CD4-positive, alpha-beta T cell treated with Interferon alpha-2 for 1 hour (primary cell): ENCODE measurements around the gene RRP8.
A peak's percentile ranks its signal among the peaks of the same experiment; 100 is the strongest.

Experiments used
- DNase-seq, 2 donors: peaks; one replicate each; pipeline ENCODE4 v3.0.0-alpha.2; 2020 to 2022

RRP8 gene

DNA sequence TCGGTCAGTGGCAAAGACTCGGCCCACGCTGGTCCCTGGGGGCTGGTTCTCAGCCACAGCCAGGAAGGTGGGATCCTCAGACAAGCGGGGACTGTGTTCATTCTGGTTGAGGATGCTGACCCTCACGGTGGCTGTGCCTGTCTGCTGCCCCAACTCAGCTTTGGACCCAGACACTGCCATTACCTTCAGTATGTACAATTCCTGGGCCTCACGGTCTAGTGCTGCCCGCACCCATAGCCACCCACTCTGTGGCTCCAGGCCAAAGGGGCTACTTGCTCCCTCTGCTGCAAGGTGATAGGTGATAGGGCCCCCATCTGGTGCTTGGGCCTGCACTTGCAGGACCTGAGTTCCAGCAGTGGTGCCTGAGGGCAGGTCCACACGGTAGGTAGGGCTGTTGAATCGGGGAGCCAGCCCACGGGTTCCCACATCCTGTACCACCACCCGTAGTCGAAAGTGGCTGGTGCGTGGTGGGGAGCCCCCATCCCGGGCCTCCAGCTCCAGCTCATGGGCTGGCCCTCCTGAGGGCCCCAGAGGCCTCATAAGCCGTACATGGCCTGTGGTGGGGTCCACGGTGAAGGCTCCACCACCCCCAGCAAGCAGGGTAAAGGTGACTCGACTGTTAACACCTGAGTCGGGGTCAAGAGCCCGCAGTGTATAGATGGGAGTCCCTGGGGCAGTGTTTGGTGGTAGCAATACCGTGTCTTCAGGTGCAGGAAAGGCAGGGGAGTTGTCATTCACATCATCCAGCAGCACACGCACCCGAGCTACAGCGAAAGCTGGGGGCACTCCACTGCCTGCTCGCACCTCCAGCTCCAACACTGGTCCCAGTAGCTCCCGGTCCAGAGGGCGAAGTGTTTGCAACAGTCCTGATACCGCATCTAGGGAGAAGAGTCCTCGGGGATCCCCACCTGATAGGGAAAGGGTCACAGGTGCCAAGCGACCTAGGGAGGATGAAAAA lies 29.0 kb upstream of the RRP8 start:
- DNase-seq: no peak

DNA sequence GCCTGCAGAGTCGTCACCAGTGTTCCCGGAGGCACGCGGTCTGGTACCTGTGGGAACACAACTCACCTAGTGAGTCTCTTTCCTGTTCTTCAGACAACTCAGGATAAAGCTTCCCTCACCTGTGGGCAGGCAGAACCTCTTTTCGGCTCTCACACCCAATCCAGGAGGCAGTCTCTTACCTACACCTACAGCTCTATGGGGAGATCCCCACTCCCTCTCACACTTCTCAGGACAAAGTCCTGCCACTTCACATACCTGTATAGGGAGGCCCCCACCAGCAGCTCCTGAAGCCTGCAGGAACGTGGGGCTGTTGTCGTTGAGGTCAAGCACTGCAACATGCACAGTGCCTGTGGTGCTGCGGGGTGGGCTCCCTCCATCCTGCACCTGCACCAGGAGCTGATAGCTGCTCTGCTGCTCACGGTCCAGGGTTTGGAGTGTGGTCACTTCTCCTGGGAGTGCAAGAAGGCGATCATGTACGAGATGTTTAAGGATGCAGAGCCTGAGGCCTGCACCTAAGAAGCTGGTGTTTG lies 28.0 kb upstream of the RRP8 start:
- DNase-seq: no peak

DNA sequence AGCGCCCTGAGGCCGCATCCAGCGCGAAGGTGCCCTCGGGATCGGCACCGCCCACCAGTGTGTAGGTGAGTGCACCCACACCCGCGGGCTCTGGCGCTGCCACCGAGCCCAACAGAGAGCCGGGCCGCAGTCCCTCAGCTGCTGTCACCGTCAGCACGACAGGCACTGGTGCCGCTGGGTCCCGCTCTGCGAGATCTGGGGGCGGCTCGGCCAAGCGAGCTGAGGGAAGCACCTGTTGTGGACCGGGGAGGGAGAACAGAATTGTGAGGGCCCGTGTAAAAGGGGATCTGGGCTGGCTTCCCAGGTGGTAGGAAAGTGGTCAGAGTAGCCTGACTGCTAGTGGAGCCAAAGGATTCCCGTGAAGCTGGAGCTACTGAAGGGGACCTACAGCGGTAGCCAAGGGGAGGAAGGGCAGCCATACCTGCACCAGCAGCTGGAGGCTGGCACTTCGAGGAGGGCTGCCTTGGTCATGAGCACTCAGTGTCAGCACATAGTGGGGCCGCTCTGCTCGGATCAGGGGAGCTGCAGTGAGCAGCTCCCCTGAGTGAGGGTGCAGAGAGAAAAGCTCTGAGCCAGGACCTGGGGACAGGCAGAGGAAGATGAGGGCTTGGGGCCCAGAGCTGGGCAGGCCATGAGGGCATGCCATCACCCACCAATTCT lies 27.3 kb upstream of the RRP8 start:
- no peak for DNase-seq

DNA sequence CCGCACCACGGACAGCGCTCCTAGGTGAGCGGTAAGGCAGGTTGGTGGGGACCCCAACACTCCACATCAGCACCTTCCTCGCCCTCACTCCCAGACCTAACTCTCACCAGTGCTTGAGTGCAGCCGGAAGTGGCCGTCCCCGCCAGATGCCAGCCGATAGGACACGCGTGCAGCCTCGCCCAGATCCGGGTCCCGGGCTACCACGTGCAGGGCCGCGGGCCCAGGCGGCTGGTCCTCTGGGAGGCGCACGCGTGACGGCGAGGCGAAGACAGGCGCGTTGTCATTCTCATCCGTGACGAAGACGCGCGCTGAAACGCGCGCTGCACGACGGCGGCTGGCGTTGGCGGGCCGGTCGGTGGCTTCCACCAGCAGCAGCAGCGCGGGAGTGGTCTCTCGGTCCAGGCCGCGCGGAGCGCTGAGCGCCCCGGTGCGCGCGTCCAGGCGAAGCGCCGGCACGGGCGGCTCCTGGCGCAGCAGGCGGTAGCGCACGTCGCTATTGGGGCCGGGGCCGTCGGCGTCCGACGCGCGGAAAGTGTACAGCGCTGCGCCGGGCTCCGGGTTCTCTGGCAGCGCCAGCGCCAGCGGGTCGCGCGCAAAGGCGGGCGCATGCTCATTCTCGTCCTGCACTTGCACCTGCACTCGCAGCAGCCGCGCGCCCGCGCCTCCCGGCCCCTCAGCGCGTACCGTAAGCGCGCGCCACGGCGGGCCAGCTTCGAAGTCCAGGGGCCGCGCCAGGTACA lies 26.6 kb upstream of the RRP8 start:
- DNase-seq: no peak

DNA sequence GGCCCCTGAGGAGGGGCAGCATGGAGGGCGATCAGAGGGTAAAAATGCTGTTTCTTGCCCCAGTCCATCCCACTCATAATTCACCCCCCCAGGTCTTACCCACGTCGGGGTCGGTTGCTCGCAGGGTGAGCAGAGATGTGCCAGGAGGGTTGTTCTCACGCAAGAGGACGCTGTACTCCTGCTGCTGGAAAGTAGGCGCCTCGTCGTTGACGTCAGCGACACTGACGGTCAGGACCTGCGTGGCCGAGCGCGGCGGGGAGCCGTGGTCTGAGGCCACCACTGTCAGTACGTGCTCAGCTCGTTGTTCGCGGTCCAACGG lies 26.1 kb upstream of the RRP8 start:
- DNase-seq: no peak

DNA sequence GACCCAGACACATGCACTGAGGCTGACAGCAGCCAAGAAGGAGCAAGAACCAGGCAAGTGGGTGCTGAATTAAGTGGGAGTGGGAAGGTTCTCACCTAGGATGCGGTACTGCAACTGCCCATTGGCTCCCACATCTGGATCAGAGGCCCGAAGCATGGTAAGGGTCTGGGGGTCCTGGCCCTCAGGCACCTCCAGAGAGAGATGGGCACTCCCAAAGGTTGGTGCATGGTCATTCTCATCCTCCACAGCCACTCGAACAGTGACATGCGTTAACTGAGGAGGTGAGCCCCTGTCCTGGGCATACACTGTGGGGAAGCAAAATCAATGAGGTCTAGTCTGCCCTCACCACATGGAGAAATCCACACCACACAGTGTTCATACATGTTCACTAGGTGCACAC lies 25.1 kb upstream of the RRP8 start:
- no peak for DNase-seq

DNA sequence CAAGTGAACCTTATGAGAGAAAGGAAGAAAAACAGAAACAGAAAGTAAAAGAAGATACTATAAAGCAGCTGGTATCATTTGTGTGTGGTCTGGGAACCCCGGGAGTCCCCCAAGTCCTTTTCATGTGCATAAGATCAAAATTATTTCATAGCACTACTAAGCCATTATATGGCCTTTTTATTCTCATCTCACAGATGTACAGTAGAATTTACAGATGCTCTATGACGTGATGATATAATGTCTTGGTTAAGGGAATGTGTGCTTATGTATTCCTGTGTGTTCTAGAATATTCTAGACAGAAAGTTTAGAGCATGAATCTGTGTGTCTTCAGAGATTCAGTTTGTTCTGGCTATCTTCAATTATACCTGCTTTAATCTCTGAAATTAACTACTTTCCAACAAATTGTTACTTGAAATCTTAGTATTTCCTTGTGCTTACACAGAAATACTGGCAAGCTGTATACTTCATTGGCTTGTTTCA lies 24.4 kb upstream of the RRP8 start:
- peak in 1 of 2 donors; percentile 64 for DNase-seq

DNA sequence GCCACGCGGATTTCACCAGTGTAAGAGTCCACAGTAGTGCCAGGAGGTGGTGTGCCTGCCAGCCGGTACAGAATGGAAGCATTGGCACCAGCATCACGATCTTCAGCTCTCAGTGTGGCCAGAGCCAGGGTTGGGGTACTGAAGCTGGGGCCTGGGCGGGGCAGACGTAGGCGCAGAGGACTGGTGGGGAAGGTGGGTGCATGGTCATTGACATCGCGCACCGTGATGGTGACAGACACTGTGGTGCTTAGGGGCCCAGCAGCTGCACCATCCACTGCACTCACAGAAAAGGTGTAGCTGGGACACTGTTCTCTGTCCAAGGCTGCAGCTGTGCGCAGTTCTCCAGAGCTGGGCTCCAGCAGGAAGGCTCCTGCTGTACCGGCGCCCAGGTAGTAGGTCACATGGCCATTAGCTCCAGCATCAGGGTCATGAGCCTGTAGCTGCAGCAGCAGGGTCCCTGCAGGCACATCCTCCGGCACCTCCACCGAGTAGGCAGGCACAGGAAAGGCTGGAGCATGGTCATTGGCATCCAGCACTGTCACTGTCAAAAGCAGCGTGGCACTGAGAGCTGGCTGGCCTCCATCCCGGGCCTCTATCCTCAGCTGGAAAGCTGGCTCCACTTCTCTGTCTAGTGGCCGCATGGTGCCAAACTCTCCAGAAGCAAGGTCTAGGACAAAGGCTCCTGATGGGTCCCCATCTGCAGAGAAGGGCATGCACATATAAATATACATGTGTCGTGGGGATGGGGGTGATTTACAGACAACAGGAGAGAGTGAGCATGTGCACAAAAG lies 23.8 kb upstream of the RRP8 start:
- DNase-seq: no peak

DNA sequence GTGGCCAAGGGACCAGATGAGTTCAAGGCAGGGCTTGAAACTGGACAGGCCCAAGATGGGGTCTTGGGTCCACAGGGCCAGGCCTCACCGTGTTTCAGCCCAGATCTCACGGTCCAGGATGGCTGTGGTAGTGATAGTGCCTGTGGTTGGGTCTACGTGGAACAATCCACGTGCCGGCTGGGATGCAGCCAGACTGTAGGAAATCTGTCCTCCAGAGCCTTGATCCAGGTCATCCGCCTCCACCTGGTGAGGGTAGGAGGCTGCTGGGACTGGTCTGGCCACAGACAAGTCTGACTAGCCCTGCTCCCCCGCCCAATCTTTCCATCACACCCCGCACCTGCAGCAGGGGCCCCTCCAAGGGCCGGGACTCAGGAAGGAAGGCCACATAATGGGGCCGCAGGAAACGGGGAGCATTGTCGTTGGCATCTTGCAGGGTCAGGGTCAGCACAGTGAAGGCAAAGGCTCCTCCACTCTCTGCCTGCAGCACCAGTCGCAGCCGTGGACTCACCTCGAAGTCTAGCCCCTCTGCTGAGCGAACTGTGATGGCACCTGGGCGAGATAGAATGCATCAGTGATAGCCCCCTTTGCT lies 22.5 kb upstream of the RRP8 start:
- no peak for DNase-seq

DNA sequence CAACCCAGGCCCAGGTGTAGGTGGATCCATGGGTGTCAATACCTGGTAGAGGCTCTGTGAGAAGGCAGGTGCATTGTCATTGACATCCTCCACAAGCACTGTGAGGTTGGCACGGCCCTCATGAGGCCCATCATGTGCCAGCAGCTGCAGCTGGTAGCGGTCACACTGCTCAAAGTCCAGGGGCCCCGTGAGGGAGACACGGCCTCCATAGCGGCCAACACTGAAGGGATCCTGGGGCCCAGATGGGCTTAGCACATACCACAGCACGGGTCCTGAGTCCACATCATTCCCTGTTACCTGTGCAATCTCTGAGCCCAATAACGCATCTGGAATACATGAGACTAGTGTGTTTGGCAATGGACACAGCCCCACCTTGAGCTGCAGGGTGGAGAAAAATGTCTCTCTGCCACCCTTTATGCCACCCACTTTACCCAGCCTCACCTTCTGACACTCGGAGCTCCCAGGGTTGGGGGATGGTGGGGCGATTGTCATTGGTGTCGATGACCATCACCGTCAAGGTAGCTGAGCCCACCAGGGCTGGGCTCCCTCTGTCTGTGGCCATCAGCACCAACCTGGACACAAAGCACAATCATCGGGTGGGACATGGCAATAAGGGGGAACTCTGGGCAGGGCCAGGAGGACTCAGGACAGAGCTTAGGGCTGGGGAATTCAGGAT lies 21.9 kb upstream of the RRP8 start:
- no peak for DNase-seq

DNA sequence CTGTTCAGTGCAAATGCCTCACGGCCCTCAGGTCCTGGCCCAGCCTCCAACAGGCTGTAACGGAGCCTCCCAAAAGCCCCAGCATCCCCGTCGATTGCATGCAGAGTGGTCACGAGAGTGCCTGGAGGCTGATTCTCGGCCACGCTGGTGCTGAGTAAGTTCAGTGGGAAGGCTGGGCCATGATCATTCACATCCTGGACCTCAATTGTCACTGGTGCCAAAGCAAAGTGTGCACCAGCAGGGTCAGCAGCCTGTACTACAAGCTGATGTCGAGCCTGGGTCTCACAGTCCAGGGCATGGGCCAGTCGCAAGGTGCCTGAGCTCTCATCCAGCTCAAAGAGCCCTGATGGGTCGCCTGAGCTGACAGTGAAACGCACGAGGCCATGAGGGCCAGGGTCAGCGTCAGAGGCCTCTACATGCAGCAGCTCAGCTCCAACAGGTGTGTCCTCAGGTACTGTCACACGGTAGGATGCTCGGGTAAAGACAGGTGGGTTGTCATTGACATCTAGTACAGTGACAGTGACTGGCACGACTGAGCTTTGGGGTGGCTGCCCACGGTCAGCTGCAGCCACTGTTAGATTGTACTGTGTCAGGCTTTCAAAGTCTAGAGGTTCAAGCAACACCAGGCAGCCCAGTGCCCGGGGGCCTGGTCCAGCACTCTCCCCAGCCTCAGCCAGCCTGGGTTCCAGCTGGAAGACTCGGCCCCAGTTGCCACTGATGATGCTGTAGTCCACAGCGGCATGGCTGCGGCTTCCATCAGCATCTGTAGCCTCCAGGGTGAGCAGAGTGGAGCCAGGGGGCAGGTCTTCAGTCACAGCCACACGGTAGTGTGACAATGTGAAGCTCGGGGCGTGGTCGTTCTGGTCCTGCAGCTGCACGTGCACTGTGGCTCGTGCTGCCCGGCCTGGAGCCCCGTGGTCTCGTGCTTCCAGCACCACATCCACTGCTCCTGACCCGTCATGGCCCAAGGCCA lies 20.3 kb upstream of the RRP8 start:
- no peak for DNase-seq

DNA sequence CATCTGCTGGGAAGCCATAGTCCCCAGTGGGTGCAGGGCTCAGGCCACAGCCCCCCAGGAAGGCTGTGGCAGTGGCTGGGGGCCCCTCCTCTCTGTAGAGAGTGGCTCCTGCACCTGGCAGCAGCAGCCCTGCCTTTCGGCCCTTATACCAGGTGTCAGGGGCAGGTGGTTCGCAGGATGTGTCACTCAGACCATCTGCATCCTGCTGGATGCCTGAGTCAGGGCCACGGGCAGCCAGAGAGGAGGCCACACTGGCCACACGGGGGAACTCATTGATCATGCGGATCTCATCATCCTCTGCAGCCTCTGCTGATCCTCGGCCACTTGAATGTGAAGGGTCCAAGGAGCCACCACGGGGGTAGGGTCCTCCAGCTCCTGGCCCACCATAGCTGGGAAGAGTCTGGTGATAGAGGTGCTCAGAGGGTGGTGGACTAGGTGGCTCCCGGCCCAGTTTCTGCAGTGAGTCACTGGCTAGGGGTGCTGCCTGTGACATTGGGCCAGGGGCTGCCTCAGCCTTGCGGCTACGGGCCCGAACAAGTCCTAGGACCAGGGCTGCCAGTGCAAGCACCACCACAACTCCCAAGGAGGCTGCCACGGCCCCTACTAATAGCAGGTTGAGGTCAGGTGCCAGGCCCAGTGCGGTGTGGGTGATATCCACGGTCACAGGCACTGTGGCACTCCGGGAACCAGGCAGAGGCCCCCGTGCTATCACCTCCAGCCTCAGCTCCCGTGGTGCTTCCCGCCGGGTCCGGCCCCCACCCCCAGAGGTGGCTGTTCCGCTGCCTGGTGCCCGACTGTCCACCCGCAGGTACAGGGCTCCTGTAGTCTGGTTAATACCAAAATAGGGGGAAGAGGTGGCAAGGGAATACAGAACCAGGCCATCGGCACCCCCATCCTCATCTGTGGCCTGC lies 19.1 kb upstream of the RRP8 start:
- no peak for DNase-seq

DNA sequence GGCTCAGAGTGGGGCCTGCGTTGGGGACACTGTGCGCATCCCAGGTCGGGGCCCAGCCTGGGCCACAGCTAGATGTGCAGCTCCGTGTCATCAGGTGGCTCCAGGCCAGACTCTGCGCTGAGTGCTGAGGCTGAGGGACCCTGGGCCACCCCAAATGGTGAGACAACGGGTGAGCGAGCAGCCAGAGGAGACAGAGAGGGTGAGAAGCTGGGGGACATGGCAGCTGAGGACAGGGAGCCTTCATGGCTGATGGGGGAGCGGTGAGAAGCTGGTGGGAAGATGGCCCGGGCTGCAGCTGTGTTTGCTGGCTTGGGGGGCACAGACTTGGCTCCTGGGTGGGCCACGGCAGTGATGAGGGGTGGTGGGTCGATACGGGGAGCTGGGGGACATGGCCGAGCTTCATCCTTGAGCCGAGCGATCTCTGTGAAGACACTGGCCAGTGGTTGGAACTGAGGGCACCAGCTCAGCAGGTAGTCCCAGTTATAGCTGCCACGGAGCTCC lies 18.3 kb upstream of the RRP8 start:
- DNase-seq: no peak

DNA sequence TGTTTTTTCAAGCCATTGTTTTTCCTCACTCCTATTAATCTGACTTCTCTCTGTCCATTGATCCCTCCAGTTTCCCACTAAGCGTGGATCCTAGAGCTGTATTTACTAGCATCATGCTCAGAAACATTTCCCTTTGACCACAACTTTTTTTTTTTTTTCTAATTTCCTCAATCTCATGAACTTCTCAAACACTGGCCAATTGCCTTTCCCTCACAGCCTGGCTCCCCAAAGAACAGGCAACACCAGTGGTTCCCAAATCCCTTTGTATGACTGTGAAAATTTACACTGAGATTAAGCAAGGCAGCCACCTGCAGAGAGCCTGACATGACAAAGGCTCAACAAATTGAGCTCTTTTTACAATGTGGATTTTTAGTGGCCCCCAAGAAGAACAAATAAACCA lies 17.2 kb upstream of the RRP8 start:
- DNase-seq: no peak

DNA sequence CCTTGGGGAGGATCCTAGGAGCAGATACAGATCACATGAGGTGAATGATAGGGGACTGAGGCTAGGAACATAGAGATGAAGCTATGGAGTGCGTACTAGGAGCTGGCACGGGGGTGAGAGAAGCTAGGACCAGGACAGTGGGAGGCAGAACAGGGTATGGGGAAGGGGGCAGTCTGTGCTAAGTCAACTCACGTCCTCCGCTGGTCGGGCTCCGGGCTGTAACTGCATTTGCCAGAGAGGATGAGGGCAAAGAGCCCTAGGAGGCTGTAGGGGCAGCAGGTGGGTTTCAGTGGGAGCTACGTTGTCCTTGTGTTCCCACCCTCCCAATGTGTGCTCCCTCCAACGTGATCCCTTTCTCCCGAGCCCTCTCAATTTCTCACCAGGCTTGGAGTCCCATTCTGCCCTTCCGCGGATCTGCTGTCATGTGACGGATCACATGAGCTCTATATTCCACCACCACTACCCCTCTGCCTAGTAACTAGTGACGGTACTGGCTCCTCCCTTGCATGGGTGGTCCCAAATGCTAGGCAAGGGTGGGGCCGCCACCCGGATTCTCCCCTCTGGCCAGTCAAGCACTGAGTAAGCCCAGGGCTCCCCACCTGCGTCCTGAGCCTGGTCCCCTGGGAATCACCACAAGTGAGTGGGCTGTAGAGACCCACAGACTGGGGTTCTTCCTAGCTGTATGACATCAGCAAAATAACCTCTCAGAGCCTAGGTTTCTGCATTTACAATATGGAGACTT lies 15.8 kb upstream of the RRP8 start, which contains the start of gene TPP1:
TPP1 (minus strand) TSS at position 419 of the 742 bp plus-strand sequence; CDS start at position 397, 22 bp downstream.
- peak; percentile 91 to 94 for DNase-seq

DNA sequence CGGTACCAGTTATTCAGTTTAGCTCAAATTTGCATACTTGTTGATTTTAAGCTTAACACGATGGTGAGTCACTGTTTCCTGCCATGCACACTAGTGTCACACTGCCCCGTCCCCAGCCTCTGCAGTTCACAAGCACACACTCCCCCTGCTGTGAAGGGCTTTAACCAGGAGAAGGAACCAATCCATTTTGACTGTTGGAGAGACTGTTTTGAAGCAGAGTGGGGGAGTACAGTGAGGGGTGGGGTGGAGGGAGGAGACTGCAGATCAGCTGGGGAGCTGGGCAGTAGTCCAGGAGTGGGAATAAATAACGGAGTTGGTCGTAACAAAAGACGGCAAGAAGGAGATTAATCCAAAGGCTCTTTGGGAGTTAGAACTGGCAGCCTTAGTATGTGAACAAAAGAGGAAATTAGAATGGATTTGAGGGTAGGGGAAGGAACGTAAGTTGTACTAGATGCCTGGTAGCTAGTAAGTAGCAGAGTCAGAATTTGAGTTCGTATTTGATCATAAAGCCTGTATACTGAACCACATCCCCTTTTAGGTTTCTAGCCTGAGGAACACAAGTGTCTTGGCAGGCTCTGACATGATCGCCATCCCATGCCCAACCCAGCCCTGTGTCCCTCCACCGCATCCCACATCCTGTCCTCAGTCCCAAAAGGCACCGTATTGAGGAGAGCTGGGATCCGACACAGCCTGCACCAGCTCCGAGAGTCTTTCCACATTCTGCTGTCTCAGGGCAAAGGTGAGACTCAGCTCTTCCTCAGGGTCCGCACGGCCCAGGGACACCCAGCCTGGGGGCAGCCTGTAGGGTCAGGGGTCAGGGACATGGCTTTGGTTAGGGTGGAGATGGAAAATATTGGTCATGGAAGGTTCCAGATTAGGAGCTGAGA lies 14.9 kb upstream of the RRP8 start:
- peak; percentile 73 to 79 for DNase-seq

DNA sequence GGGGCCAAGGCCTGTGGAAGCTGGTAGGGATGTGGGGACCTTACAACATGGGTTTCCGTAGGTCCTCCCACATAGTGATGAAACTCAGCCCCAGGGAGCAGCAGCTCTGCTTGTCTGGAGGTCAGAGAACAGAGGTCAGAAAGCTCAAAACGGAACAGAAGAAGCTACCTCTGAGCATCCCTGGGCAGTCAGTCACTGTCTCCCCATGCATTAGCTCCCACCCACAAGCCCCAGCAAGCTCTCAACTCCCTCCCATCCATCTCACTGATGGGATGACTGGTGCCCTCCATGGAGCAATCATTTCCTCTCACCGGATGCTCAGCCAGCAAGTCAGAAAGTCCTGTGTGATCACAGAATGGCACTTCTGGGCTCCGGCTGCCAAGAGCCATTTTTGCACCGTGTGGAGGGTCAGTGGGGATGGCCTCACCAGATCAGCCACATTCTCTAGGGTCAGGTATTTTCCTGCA lies 13.9 kb upstream of the RRP8 start:
- peak in 1 of 2 donors; percentile 20 for DNase-seq
